ENCODE results near the gene SAXO1. TPM values are rescaled to one million over a fixed set of nuclear protein-coding genes. Genes with fewer than 3 reads are reported as not detected.

SAXO1 gene
- total RNA-seq, 4 donors from 2014 or later: 0.20 TPM; not detected in 3

DNA sequence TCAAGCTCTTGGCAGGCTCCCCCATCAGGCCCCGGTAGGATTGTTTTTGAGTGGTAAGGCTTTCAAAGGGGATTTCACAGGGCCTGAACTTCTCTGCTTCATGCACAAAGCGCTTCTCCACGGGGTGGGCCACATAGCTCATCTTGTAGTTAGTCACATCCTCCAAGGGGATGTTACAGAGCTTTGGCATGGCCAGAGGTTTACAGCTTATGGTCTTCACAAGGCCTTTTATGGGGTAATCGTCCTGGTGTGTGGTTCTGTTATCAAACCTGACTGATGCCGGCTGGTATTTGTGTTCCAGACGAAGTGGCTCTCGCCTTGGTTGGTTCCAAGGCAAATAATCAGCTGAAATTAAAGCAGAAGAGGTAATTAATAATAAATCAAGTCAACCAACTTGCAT lies 104.3 kb downstream of the SAXO1 start:
- DNase-seq (no peak), ATAC-seq (no peak)
- no peaks in the 10 kb centered on the region for H3K4me1 ChIP-seq
- H3K36me3 ChIP-seq: no peaks in the 10 kb centered on the region
- no peak overlapping the region for H3K27ac ChIP-seq
- intact Hi-C loops (cut with DNase I; ENCODE audit: low total_unique reads): no loop called here
- no peaks in the 10 kb centered on the region for H3K9me3 ChIP-seq
- no peak overlapping the region for H3K4me3 ChIP-seq
- no peaks in the 10 kb centered on the region for H3K27me3 ChIP-seq
- in situ Hi-C loops (cut with MboI; ENCODE audit: low sequenced_read_pairs in 4 of 4): no loop called here
- TF ChIP-seq, protein P1, sequence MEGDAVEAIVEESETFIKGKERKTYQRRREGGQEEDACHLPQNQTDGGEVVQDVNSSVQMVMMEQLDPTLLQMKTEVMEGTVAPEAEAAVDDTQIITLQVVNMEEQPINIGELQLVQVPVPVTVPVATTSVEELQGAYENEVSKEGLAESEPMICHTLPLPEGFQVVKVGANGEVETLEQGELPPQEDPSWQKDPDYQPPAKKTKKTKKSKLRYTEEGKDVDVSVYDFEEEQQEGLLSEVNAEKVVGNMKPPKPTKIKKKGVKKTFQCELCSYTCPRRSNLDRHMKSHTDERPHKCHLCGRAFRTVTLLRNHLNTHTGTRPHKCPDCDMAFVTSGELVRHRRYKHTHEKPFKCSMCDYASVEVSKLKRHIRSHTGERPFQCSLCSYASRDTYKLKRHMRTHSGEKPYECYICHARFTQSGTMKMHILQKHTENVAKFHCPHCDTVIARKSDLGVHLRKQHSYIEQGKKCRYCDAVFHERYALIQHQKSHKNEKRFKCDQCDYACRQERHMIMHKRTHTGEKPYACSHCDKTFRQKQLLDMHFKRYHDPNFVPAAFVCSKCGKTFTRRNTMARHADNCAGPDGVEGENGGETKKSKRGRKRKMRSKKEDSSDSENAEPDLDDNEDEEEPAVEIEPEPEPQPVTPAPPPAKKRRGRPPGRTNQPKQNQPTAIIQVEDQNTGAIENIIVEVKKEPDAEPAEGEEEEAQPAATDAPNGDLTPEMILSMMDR (IDR thresholded peaks at IDR 0.05 in 4 of 5, conservative IDR thresholded peaks at IDR 0.05 in 1 of 5): no peak
- no peak for TF ChIP-seq POLR2A (IDR thresholded peaks at IDR 0.05)

DNA sequence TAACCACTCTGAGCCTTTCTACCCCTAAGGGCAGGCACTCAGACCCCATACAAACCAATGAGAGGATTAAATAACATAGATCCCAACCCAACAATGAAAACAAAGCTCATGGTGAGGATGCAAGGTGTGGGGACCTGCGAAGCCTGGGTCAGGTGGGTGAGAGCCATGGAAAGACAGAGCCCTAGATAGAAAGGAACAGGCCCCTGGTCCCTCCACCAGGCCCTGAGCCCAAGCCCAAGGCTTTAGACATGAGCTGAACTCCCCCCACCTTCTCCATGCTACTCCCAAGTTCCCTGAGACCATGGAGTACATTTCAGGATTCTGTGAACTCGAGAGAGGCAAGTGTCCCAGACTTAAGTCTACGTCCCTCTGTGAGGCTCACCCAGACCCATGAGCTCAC lies 106.5 kb downstream of the SAXO1 start:
- in situ Hi-C loops (cut with MboI; ENCODE audit: low sequenced_read_pairs in 4 of 4) (no loop called here), intact Hi-C loops (cut with DNase I; ENCODE audit: low total_unique reads) (no loop called here)
- Histone ChIP-seq H3K4me3 (no peak overlapping the region), H3K9me3 (no peaks in the 10 kb centered on the region), H3K36me3 (no peaks in the 10 kb centered on the region), H3K27ac (no peak overlapping the region), H3K4me1 (peaks cover 0 to 5% of the 10 kb centered on the region in 2 donors), H3K27me3 (no peaks in the 10 kb centered on the region)
- TF ChIP-seq POLR2A (IDR thresholded peaks at IDR 0.05): no peak
- TF ChIP-seq, protein P1 (IDR thresholded peaks at IDR 0.05 in 4 of 5, conservative IDR thresholded peaks at IDR 0.05 in 1 of 5): no peak
- ATAC-seq (no peak), DNase-seq (no peak)

DNA sequence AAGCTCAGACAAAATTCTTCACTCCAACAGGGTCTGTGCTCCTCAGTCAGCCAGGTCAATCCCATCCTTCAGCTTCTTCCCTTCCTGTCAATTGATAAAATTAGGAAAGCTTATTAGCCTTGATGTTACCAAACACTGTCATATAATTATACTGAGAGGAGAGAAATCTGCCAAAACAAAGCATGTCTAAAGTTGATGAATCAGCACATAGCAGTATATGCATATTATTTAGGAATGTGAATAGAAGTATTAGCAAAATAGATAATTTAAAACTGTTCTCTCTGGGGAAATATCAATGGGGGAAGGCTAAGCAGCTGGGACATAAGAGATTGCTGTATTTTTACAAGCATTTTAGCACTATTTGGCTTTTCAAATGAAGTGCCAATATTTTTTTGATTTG lies 107.1 kb downstream of the SAXO1 start:
- TF ChIP-seq POLR2A (IDR thresholded peaks at IDR 0.05): no peak
- H3K27me3 ChIP-seq: no peaks in the 10 kb centered on the region
- no peak overlapping the region for H3K27ac ChIP-seq
- no peaks in the 10 kb centered on the region for H3K36me3 ChIP-seq
- DNase-seq (no peak), ATAC-seq (no peak)
- intact Hi-C loops (cut with DNase I; ENCODE audit: low total_unique reads): no loop called here
- no peaks in the 10 kb centered on the region for H3K9me3 ChIP-seq
- in situ Hi-C loops (cut with MboI; ENCODE audit: low sequenced_read_pairs in 4 of 4): no loop called here
- peaks cover 0 to 5% of the 10 kb centered on the region in 2 donors for H3K4me1 ChIP-seq
- H3K4me3 ChIP-seq: no peak overlapping the region

DNA sequence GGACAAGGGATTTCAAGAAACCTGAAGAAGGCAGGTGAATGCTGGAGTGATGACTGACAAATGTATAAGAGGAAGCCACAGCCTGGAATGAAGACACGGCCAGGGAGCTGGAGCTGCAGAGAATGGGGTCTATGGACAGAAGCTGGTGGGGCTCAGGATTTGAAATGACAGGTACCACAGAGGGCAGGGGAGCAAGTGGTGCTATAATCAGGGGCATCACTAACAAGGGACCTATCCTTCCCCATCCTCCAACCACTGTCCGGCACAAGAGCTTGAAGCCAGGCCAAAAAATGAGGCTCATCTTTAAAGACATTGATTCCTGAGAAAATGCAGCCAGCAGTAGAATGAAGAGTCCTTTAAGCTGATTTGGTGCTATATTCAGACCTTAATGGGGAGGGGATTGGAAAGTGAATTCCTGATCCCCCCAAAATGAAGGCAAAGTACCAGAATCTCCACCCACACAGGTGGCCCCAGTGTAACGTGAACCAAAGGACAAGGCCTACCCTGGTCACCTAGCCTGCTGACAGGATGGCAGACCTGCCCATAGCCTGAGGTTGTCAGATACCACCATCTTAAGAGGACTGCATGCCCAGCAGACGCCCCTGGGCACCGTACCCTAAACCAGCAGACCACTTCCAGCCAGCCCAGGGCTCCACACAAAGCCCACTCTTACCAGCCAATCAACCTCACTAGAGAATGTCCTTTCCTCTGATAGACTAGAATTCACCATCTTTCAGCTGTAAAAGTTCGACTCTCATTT lies 109.2 kb downstream of the SAXO1 start:
- Histone ChIP-seq H3K36me3 (no peaks in the 10 kb centered on the region), H3K4me1 (peaks cover 0 to 5% of the 10 kb centered on the region in 2 donors), H3K27ac (no peak overlapping the region), H3K4me3 (no peak overlapping the region), H3K9me3 (no peaks in the 10 kb centered on the region), H3K27me3 (no peaks in the 10 kb centered on the region)
- ATAC-seq (no peak), DNase-seq (no peak)
- no peak for TF ChIP-seq POLR2A (IDR thresholded peaks at IDR 0.05)
- TF ChIP-seq, protein P1 (IDR thresholded peaks at IDR 0.05 in 4 of 5, conservative IDR thresholded peaks at IDR 0.05 in 1 of 5): no peak
- in situ Hi-C loops (cut with MboI; ENCODE audit: low sequenced_read_pairs in 4 of 4) (no loop called here), intact Hi-C loops (cut with DNase I; ENCODE audit: low total_unique reads) (no loop called here)

DNA sequence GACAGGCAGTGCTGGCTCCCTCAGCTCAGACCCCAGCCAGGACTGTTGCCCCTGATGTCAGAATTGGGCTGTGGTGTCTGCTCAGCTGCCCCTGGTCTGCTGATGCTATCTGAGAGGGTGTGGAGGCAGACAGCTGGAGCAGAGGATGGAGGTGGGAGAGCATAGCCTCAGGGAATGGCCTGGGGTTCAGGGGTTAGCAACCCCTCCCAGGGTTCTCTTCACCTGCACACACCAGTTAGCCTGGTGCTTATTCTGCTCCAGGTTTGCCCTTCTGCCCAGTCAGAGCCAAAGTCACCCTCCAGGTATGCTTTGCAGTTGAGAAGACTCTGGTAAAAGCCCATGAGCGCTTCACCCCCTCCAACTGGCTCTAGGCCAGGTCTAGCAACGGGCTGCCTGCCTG lies 109.8 kb downstream of the SAXO1 start:
- no peaks in the 10 kb centered on the region for H3K9me3 ChIP-seq
- in situ Hi-C loops (cut with MboI; ENCODE audit: low sequenced_read_pairs in 4 of 4) (no loop called here), intact Hi-C loops (cut with DNase I; ENCODE audit: low total_unique reads) (no loop called here)
- no peak for DNase-seq
- no peak overlapping the region for H3K27ac ChIP-seq
- TF ChIP-seq, protein P1 (IDR thresholded peaks at IDR 0.05 in 4 of 5, conservative IDR thresholded peaks at IDR 0.05 in 1 of 5): no peak
- TF ChIP-seq POLR2A (IDR thresholded peaks at IDR 0.05): no peak
- H3K36me3 ChIP-seq: no peaks in the 10 kb centered on the region
- H3K27me3 ChIP-seq: no peaks in the 10 kb centered on the region
- peaks cover 0 to 5% of the 10 kb centered on the region in 2 donors for H3K4me1 ChIP-seq
- H3K4me3 ChIP-seq: no peak overlapping the region
- ATAC-seq: no peak
